SJSA1 (cell line): ENCODE measurements around the gene BTNL8. TPM values are rescaled to one million over a fixed set of nuclear protein-coding genes. Genes with fewer than 3 reads are reported as not detected.
"Not testable (repeated sequence)": the region's sequence is repeated elsewhere in the genome, so short reads cannot be mapped to it uniquely, and the experiment has no call there.

Source experiments
- DNase-seq, 2 experiments: peaks; one replicate each; pipeline ENCODE4 v3.0.0-alpha.2; 2015 to 2020; ENCODE audit warnings: low spot score in 2 of 2, low read depth in 1 of 2
- H3K27ac ChIP-seq: fragments of 250-450 bp; sonication (Bioruptor Pico); 2 replicates; pipeline ENCODE4 v1.5.1; 2020; ENCODE audit warnings: mild to moderate bottlenecking, moderate library complexity
- H3K27me3 ChIP-seq: fragments of 250-450 bp; sonication (Bioruptor Pico); replicated peaks from 2 replicates; pipeline ENCODE4 v1.5.1; 2020; ENCODE audit warnings: mild to moderate bottlenecking, moderate library complexity
- H3K36me3 ChIP-seq: fragments of 250-450 bp; sonication (Bioruptor Pico); 2 replicates; pipeline ENCODE4 v1.5.1; 2020; ENCODE audit warnings: mild to moderate bottlenecking
- H3K4me1 ChIP-seq: fragments of 250-450 bp; sonication (Bioruptor Pico); replicated peaks from 2 replicates; pipeline ENCODE4 v1.6.1; 2021; ENCODE audit warnings: mild to moderate bottlenecking
- H3K4me3 ChIP-seq: fragments of 250-450 bp; sonication (Bioruptor Pico); 2 replicates; pipeline ENCODE4 v1.5.1; 2020; ENCODE audit warnings: mild to moderate bottlenecking
- H3K9me3 ChIP-seq: fragments of 250-450 bp; sonication (Bioruptor Pico); replicated peaks from 2 replicates; pipeline ENCODE4 v1.5.1; 2020; ENCODE audit warnings: mild to moderate bottlenecking
- total RNA-seq: library from RNA; depleted of rRNA; stranded (reverse); fragments of >200 nt; shearing (Covaris generic); gene quantifications from 2 replicates; pipeline ENCODE4 v1.2.3, GENCODE V29; 2014

The BTNL8 gene
- total RNA-seq, 1 experiment from 2014 or later, result not detected

- peak; percentile 68 to 77 for DNase-seq
- Histone ChIP-seq H3K27me3 (no peaks in the 10 kb centered on the region; the same call in 1 of the 2 replicates), H3K27ac (no peak overlapping the region), H3K36me3 (no peaks in the 10 kb centered on the region), H3K4me1 (no peaks in the 10 kb centered on the region), H3K9me3 (no peaks in the 10 kb centered on the region), H3K4me3 (no peak overlapping the region)
Observed at GRCh38 chr5:180868960-180869359, 30.0 kb upstream of the BTNL8 start.

- Histone ChIP-seq H3K9me3 (no peaks in the 10 kb centered on the region), H3K36me3 (no peaks in the 10 kb centered on the region), H3K4me3 (no peak overlapping the region), H3K27me3 (peaks cover 3% of the 10 kb centered on the region; the same call in 1 of the 2 replicates), H3K27ac (no peak overlapping the region), H3K4me1 (no peaks in the 10 kb centered on the region)
- no peak for DNase-seq
Observed at GRCh38 chr5:180869587-180869986, 29.4 kb upstream of the BTNL8 start.

GRCh38 chr5:180870276-180871068, 28.5 kb upstream of the BTNL8 start:
- Histone ChIP-seq H3K27me3 (peaks cover 3% of the 10 kb centered on the region; the same call in 1 of the 2 replicates), H3K4me3 (no peak overlapping the region), H3K36me3 (no peaks in the 10 kb centered on the region), H3K9me3 (no peaks in the 10 kb centered on the region), H3K27ac (no peak overlapping the region), H3K4me1 (no peaks in the 10 kb centered on the region)
- DNase-seq, result no peak

- Histone ChIP-seq H3K4me1 (no peaks in the 10 kb centered on the region), H3K27me3 (peaks cover 3% of the 10 kb centered on the region; the same call in 1 of the 2 replicates)
Observed at GRCh38 chr5:180872419-180872818, 26.5 kb upstream of the BTNL8 start.

GRCh38 chr5:180873615-180874520, 25.1 kb upstream of the BTNL8 start:
- no peaks in the 10 kb centered on the region for H3K36me3 ChIP-seq
- no peak overlapping the region for H3K4me3 ChIP-seq
- H3K27me3 ChIP-seq, result peaks cover 3% of the 10 kb centered on the region; the same call in 1 of the 2 replicates
- DNase-seq, result no peak
- no peak overlapping the region for H3K27ac ChIP-seq
- H3K4me1 ChIP-seq, result no peaks in the 10 kb centered on the region
- no peaks in the 10 kb centered on the region for H3K9me3 ChIP-seq

More at GRCh38 chr5:180872419-180872818, 26.5 kb upstream of the BTNL8 start:
- no peak overlapping the region for H3K4me3 ChIP-seq
- no peaks in the 10 kb centered on the region for H3K36me3 ChIP-seq
- H3K9me3 ChIP-seq, result no peaks in the 10 kb centered on the region
- H3K27ac ChIP-seq, result no peak overlapping the region
- DNase-seq, result no peak

GRCh38 chr5:180874804-180875582, 24.0 kb upstream of the BTNL8 start:
- no peak overlapping the region for H3K27ac ChIP-seq
- H3K27me3 ChIP-seq, result 0 out of 2 replicates have a peak, but pooled peaks cover 3% of the 10 kb centered on the region
- no peak for DNase-seq
- H3K4me1 ChIP-seq, result no peaks in the 10 kb centered on the region
- no peaks in the 10 kb centered on the region for H3K36me3 ChIP-seq
- no peaks in the 10 kb centered on the region for H3K9me3 ChIP-seq
- no peak overlapping the region for H3K4me3 ChIP-seq

GRCh38 chr5:180875860-180876426, 23.0 kb upstream of the BTNL8 start:
- Histone ChIP-seq H3K36me3 (no peaks in the 10 kb centered on the region), H3K9me3 (no peaks in the 10 kb centered on the region), H3K27ac (no peak overlapping the region), H3K4me3 (no peak overlapping the region), H3K4me1 (no peaks in the 10 kb centered on the region), H3K27me3 (0 out of 2 replicates have a peak, but pooled peaks cover 3% of the 10 kb centered on the region)
- DNase-seq, result no peak

- not testable (repeated sequence) for H3K27ac ChIP-seq, H3K4me1 ChIP-seq, H3K27me3 ChIP-seq, H3K36me3 ChIP-seq, H3K4me3 ChIP-seq, H3K9me3 ChIP-seq, DNase-seq
Observed at GRCh38 chr5:180885845-180886529, 13.0 kb upstream of the BTNL8 start.

GRCh38 chr5:180889381-180889780, 9.6 kb upstream of the BTNL8 start:
- peaks cover 4% of the 10 kb centered on the region; the same call in 1 of the 2 replicates for H3K27me3 ChIP-seq
- no peak overlapping the region for H3K4me3 ChIP-seq
- H3K36me3 ChIP-seq, result no peaks in the 10 kb centered on the region
- DNase-seq, result no peak
- no peaks in the 10 kb centered on the region for H3K4me1 ChIP-seq
- H3K9me3 ChIP-seq, result no peaks in the 10 kb centered on the region
- no peak overlapping the region for H3K27ac ChIP-seq

- not testable (repeated sequence) for DNase-seq, H3K36me3 ChIP-seq, H3K27me3 ChIP-seq, H3K27ac ChIP-seq, H3K9me3 ChIP-seq, H3K4me3 ChIP-seq, H3K4me1 ChIP-seq
Observed at GRCh38 chr5:180895330-180895729, 3.6 kb upstream of the BTNL8 start.

GRCh38 chr5:180900178-180900577, 1.2 kb downstream of the BTNL8 start:
- H3K36me3 ChIP-seq, result no peaks in the 10 kb centered on the region
- no peaks in the 10 kb centered on the region for H3K4me1 ChIP-seq
- no peak overlapping the region for H3K4me3 ChIP-seq
- H3K27me3 ChIP-seq, result no peaks in the 10 kb centered on the region
- DNase-seq, result no peak
- H3K9me3 ChIP-seq, result no peaks in the 10 kb centered on the region
- H3K27ac ChIP-seq, result no peak overlapping the region

GRCh38 chr5:180901319-180902009, 2.5 kb downstream of the BTNL8 start:
- Histone ChIP-seq H3K9me3 (no peaks in the 10 kb centered on the region), H3K36me3 (no peaks in the 10 kb centered on the region), H3K27me3 (no peaks in the 10 kb centered on the region), H3K4me3 (no peak overlapping the region), H3K27ac (no peak overlapping the region), H3K4me1 (no peaks in the 10 kb centered on the region)
- DNase-seq, result no peak
